HUES64 (cell line): ENCODE data around the gene FARS2.
"Not testable (repeated sequence)": the region's sequence is repeated elsewhere in the genome, so short reads cannot be mapped to it uniquely, and the experiment has no call there.

ENCODE experiments used
- H3K27ac ChIP-seq: 2 replicates; pipeline ENCODE4 v1.7.0; 2013; ENCODE audit warnings: low read depth, low read length, inconsistent platforms
- H3K27me3 ChIP-seq: 2 replicates; pipeline ENCODE4 v1.6.1; 2013; ENCODE audit warnings: mild to moderate bottlenecking, low read length; ENCODE audit not compliant: insufficient read depth
- H3K36me3 ChIP-seq: 2 replicates; pipeline ENCODE4 v1.6.1; 2013; ENCODE audit warnings: mild to moderate bottlenecking, low read length; ENCODE audit not compliant: insufficient read depth
- H3K4me1 ChIP-seq: 2 replicates; pipeline ENCODE4 v1.6.1; 2013; ENCODE audit warnings: mild to moderate bottlenecking, low read length, moderate library complexity; ENCODE audit not compliant: insufficient read depth
- H3K4me3 ChIP-seq: 2 replicates; pipeline ENCODE4 v1.5.1; 2013; ENCODE audit warnings: mild to moderate bottlenecking, low read length, moderate library complexity
- H3K9ac ChIP-seq: 2 replicates; pipeline ENCODE4 v1.6.1; 2013; ENCODE audit warnings: mild to moderate bottlenecking, low read depth, low read length
- H3K9me3 ChIP-seq: 2 replicates; pipeline ENCODE4 v1.6.1; 2013; ENCODE audit warnings: low read depth, low read length; ENCODE audit not compliant: insufficient read depth
- WGBS: fragments of 150-250, 120-280 bp; methylation state at CpG from one replicate; pipeline ENCODE4 v1.1.7; 2013; ENCODE audit warnings: missing lambda C conversion rate; 5-methylcytosine and 5-hydroxymethylcytosine counted together

Gene FARS2

GRCh38 chr6:5698318-5698717 is 437.0 kb downstream of the FARS2 start:
- no peaks in the 10 kb centered on the region for H3K27me3 ChIP-seq
- no peaks in the 10 kb centered on the region for H3K9me3 ChIP-seq
- 84% methylated on average over 4 of the region's 4 CpGs for WGBS
- H3K4me1 ChIP-seq = no peaks in the 10 kb centered on the region
- no peak overlapping the region for H3K27ac ChIP-seq
- H3K36me3 ChIP-seq = no peaks in the 10 kb centered on the region
- no peak overlapping the region for H3K9ac ChIP-seq
- no peak overlapping the region for H3K4me3 ChIP-seq

DNA sequence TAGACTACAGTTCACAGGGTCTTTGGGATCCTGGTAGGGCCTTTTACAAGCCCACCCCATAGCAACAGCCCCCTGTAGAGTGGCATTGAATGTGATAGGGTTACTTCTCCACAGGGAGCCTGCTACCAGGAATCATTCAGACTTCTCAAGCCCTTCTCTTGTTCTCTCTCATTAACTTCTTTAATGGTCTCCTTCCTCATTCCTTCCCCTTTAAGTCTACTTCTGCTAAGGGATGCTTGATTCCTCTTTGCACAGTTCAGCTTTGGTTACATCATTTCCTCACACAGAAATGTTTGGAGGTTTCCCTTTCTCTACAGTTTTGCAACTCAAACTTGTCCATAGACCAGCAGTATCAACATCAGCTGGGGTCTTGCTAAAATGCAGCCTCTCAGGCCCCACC is 437.8 kb downstream of the FARS2 start:
- H3K36me3 ChIP-seq, H3K4me1 ChIP-seq, H3K9ac ChIP-seq, H3K27ac ChIP-seq, H3K4me3 ChIP-seq, H3K27me3 ChIP-seq, H3K9me3 ChIP-seq: not testable (repeated sequence)

DNA sequence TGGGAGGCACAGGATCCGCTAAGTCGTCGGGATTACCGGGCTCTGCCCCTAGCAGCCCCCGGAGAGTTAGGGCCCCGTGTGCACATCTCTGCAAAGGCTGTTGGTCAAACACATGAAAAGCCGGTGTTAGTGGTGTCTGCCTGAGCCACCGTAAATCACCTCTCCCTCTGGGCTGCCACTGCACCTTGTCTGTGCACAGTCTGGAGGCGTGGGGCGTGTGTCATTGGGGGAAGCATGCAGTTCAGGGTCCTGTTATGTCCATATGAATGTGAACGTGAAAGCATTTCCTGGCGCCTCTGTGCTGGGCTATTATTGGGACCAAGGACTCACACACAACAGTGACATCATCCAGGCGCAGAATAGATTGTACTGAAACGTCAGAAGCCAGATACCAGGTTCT is 439.9 kb downstream of the FARS2 start:
- WGBS = 94% methylated on average over 14 of the region's 14 CpGs
- no peaks in the 10 kb centered on the region for H3K9me3 ChIP-seq
- no peak overlapping the region for H3K9ac ChIP-seq
- H3K4me1 ChIP-seq = no peaks in the 10 kb centered on the region
- no peak overlapping the region for H3K27ac ChIP-seq
- H3K27me3 ChIP-seq = no peaks in the 10 kb centered on the region
- no peaks in the 10 kb centered on the region for H3K36me3 ChIP-seq
- no peak overlapping the region for H3K4me3 ChIP-seq

DNA sequence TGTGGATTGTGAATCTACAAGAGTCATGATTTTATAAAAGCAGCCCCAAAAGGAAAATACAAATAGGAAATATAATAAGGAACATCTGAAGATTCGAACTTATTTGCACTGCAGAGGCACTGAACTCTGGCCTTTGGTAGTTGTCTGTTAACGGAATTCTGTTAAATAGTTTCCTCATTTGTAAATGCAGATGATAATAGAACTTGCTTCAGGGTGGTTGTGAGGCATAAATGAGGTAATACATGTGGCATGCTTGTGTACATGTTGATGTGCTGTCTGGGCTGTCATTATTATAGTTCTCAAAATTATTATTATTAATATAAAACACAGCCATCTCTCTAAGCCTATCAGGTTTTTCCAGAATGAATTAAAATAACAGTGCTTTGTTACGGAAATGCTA is 443.4 kb downstream of the FARS2 start:
- no peaks in the 10 kb centered on the region for H3K9me3 ChIP-seq
- H3K36me3 ChIP-seq = no peaks in the 10 kb centered on the region
- no peak overlapping the region for H3K27ac ChIP-seq
- H3K4me3 ChIP-seq = no peak overlapping the region
- H3K4me1 ChIP-seq = no peaks in the 10 kb centered on the region
- no peaks in the 10 kb centered on the region for H3K27me3 ChIP-seq
- WGBS = 98% methylated on average over 3 of the region's 3 CpGs
- H3K9ac ChIP-seq = no peak overlapping the region

DNA sequence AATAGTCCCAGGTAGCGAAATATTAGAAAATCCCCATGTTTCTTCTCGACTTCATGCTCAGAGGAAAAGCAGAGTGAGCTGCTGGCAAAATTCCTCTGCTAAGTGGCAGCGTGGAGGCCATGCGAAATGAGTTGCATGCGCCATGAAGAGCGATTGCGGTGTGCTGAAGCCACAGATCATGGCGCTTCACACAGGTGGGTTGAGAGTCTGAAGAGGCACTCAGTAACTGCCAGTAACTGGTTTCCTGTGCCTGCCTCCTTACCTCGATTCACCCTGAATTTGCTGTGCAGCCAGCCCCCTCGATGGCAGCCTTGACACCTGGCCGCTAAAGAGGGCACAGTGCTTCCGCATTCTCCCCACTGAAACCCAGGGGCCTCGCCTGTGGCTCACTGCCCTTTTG is 443.9 kb downstream of the FARS2 start:
- H3K27me3 ChIP-seq = no peaks in the 10 kb centered on the region
- H3K4me3 ChIP-seq = no peak overlapping the region
- H3K27ac ChIP-seq = no peak overlapping the region
- 97% methylated on average over 13 of the region's 13 CpGs for WGBS
- H3K9me3 ChIP-seq = no peaks in the 10 kb centered on the region
- no peaks in the 10 kb centered on the region for H3K4me1 ChIP-seq
- no peaks in the 10 kb centered on the region for H3K36me3 ChIP-seq
- H3K9ac ChIP-seq = no peak overlapping the region

DNA sequence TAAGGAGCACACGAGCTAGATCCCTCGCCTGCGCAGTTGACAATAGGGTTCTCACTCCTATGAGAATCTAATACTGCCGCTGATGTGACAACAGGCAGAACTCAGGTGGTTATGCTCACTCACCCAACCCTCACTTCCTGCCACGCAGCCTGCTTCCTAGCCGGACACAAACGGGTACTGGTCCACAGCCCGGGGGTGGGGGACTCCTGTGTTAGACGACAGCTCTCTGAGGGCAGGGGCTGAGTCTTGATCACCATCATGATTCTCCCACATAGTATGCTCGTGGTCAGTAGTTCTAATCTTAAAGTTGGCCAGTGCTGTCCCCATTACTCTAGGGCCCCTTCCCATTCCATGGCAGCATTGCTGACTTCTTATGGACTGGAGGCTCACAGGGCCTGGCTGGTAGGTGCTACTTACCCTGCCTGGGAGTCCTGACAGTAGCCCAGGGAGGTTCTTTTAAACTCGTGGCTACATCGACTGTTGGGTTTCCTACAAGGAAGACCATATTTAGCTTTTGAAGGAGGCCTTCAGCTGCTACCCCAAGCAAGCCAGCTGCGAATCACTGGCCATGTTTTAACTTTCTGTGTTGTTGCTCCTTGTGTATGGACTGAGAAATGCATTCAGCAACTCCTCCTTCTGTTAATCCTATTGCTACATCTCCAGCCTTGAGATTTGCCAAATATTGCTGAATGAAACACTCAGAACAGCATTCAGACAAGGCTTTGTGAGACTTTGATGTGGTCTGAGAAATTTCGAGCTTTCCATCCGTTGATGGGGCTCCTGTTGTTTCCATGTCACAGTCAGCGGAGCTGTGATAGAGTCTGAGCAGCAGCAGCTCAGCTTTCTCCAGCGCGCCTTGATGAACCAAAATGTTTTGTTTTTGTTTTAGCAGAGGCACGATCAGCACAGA is 445.1 kb downstream of the FARS2 start:
- H3K4me1 ChIP-seq = no peaks in the 10 kb centered on the region
- no peaks in the 10 kb centered on the region for H3K9me3 ChIP-seq
- H3K36me3 ChIP-seq = no peaks in the 10 kb centered on the region
- WGBS = 93% methylated on average over 19 of the region's 19 CpGs
- no peak overlapping the region for H3K27ac ChIP-seq
- H3K9ac ChIP-seq = no peak overlapping the region
- H3K4me3 ChIP-seq = no peak overlapping the region
- no peaks in the 10 kb centered on the region for H3K27me3 ChIP-seq

DNA sequence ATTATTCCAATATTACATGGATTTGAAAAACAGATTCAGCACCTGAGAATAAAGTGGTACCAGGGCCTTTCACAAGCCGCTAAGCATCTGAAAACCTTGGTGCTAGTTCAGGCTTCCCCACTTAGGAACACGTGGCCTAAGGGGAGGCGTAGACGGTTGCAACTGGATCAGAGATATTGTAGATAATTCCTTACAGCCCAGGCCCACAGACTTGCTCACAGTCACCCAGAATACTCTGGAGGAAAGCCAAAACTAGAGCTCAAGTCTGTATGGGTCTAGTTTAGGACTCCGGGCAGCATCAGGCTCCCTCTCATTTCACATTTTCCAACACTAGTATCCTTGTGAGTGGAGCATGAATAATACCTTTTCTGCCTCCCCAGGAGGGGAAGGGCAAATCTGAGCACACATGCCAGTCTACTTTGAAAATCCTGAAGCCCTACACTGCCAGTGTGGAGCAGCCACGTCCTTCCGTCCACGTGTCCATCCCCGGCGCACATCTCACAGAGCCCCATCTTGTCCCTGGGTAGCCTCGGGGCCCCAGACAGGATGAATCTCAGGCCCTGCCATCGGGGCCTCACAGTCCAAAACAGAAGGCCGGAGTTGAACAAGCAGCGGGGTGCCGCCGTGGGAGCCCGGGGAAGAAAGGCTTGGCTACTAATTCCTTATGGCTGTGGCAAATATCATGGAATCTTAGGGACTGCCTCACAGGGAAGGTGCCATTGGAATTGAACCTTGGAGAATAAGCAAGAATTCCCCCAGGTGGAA is 446.1 kb downstream of the FARS2 start:
- 95% methylated on average over 17 of the region's 17 CpGs for WGBS
- H3K9ac ChIP-seq = no peak overlapping the region
- no peaks in the 10 kb centered on the region for H3K9me3 ChIP-seq
- no peaks in the 10 kb centered on the region for H3K27me3 ChIP-seq
- no peaks in the 10 kb centered on the region for H3K4me1 ChIP-seq
- H3K36me3 ChIP-seq = no peaks in the 10 kb centered on the region
- H3K4me3 ChIP-seq = no peak overlapping the region
- no peak overlapping the region for H3K27ac ChIP-seq

- H3K36me3 ChIP-seq = no peaks in the 10 kb centered on the region
- 89% methylated on average over 14 of the region's 14 CpGs for WGBS
- no peak overlapping the region for H3K27ac ChIP-seq
- no peak overlapping the region for H3K4me3 ChIP-seq
- no peak overlapping the region for H3K9ac ChIP-seq
- H3K27me3 ChIP-seq = no peaks in the 10 kb centered on the region
- no peaks in the 10 kb centered on the region for H3K9me3 ChIP-seq
- peaks cover 18% of the 10 kb centered on the region for H3K4me1 ChIP-seq
Measured at GRCh38 chr6:5710516-5710915, 449.2 kb downstream of the FARS2 start.

- H3K4me1 ChIP-seq = peaks cover 18% of the 10 kb centered on the region
- WGBS = 93% methylated on average over 1 of the region's 4 CpGs
- H3K36me3 ChIP-seq = no peaks in the 10 kb centered on the region
- H3K9me3 ChIP-seq = no peaks in the 10 kb centered on the region
- no peaks in the 10 kb centered on the region for H3K27me3 ChIP-seq
- no peak overlapping the region for H3K4me3 ChIP-seq
- no peak overlapping the region for H3K9ac ChIP-seq
- H3K27ac ChIP-seq = no peak overlapping the region
Measured at GRCh38 chr6:5710936-5711335, 449.6 kb downstream of the FARS2 start.

- H3K9me3 ChIP-seq = no peaks in the 10 kb centered on the region
- H3K27me3 ChIP-seq = no peaks in the 10 kb centered on the region
- H3K9ac ChIP-seq = no peak overlapping the region
- WGBS = 70% methylated on average over 10 of the region's 10 CpGs
- H3K4me3 ChIP-seq = no peak overlapping the region
- no peak overlapping the region for H3K27ac ChIP-seq
- no peaks in the 10 kb centered on the region for H3K36me3 ChIP-seq
- H3K4me1 ChIP-seq = peaks cover 18% of the 10 kb centered on the region
Measured at GRCh38 chr6:5712349-5713215, 451.3 kb downstream of the FARS2 start.

- Histone ChIP-seq H3K9me3 (no peaks in the 10 kb centered on the region), H3K36me3 (no peaks in the 10 kb centered on the region)
- WGBS = 16% methylated on average over 7 of the region's 7 CpGs
Measured at GRCh38 chr6:5713519-5713918, 452.2 kb downstream of the FARS2 start.

More at GRCh38 chr6:5713519-5713918, 452.2 kb downstream of the FARS2 start:
- Histone ChIP-seq H3K4me1 (peaks cover 18% of the 10 kb centered on the region), H3K27me3 (no peaks in the 10 kb centered on the region), H3K27ac (no peak overlapping the region), H3K4me3 (no peak overlapping the region), H3K9ac (no peak overlapping the region)
